Hepatocyte (in vitro differentiated cells): Measurements from ENCODE around the gene RABGAP1L. TPM values are rescaled to one million over a fixed set of nuclear protein-coding genes. Genes with fewer than 3 reads are reported as not detected.
A peak's percentile ranks its signal among the peaks of the same experiment; 100 is the strongest.

Source experiments
- DNase-seq: peaks from one replicate; pipeline ENCODE4 v3.0.0-alpha.2; 2016; ENCODE audit warnings: low spot score
- H2AFZ ChIP-seq: fragments of 200-600 bp; sonication (generic); 2 replicates; pipeline ENCODE4 v1.6.0; 2016; ENCODE audit warnings: antibody characterized with exemption, mild to moderate bottlenecking
- H3K27ac ChIP-seq: fragments of 200-600 bp; sonication (generic); 2 replicates; pipeline ENCODE4 v1.5.1; 2016; ENCODE audit warnings: mild to moderate bottlenecking
- H3K27me3 ChIP-seq: fragments of 200-600 bp; sonication (generic); 2 replicates; pipeline ENCODE4 v1.6.1; 2016
- H3K36me3 ChIP-seq: fragments of 200-600 bp; sonication (generic); replicated peaks from 2 replicates; pipeline ENCODE4 v1.5.1; 2016; ENCODE audit warnings: low read depth; ENCODE audit not compliant: insufficient read depth
- H3K4me1 ChIP-seq: fragments of 200-600 bp; sonication (generic); 2 replicates; pipeline ENCODE4 v1.5.1; 2016; ENCODE audit warnings: mild to moderate bottlenecking, moderate library complexity; ENCODE audit not compliant: insufficient read depth
- H3K4me2 ChIP-seq: fragments of 200-600 bp; sonication (generic); 2 replicates; pipeline ENCODE4 v1.6.0; 2016
- H3K4me3 ChIP-seq: fragments of 200-600 bp; sonication (generic); 2 replicates; pipeline ENCODE4 v1.5.1; 2016; ENCODE audit warnings: mild to moderate bottlenecking
- H3K79me2 ChIP-seq: fragments of 200-600 bp; sonication (generic); 2 replicates; pipeline ENCODE4 v1.6.0; 2017; ENCODE audit warnings: mild to moderate bottlenecking
- H3K9me2 ChIP-seq: fragments of 200-600 bp; sonication (generic); replicated peaks from 2 replicates; pipeline ENCODE4 v1.6.0; 2017; ENCODE audit warnings: mild to moderate bottlenecking; ENCODE audit not compliant: insufficient read depth
- H3K9me3 ChIP-seq: fragments of 200-600 bp; sonication (generic); 2 replicates; pipeline ENCODE4 v1.5.1; 2016; ENCODE audit warnings: low read depth, mild to moderate bottlenecking
- H4K20me1 ChIP-seq: fragments of 200-600 bp; sonication (generic); 2 replicates; pipeline ENCODE4 v1.6.0; 2016; ENCODE audit warnings: mild to moderate bottlenecking; ENCODE audit not compliant: insufficient read depth, poor library complexity, severe bottlenecking
- EZH2 ChIP-seq: fragments of 200-600 bp; sonication (generic); IDR thresholded peaks from 2 replicates; pipeline ENCODE4 v1.6.1; 2016; ENCODE audit warnings: antibody characterized with exemption, mild to moderate bottlenecking, borderline replicate concordance
- EZH2phosphoT487 ChIP-seq: fragments of 200-600 bp; sonication (generic); IDR thresholded peaks from one replicate; pipeline ENCODE4 v1.6.1; 2018; ENCODE audit warnings: antibody characterized with exemption, mild to moderate bottlenecking, low read depth, moderate library complexity; ENCODE audit not compliant: unreplicated experiment, severe bottlenecking
- WGBS: methylation state at CpG from one replicate; pipeline ENCODE4 v1.1.6; 2016; ENCODE audit warnings: low lambda C conversion rate; ENCODE audit errors: missing lambda C conversion rate; 5-methylcytosine and 5-hydroxymethylcytosine counted together
- polyA plus RNA-seq: library from polyadenylated mRNA; unstranded; fragments of >200 nt; fragmentation: Nextera tagmentation; extraction: Ambion mirVana; gene quantifications from 2 replicates; pipeline ENCODE4 v1.2.1, GENCODE V29; 2016
- total RNA-seq: library from RNA; depleted of rRNA; stranded (reverse); fragments of >200 nt; gene quantifications from 2 replicates; pipeline ENCODE4 v1.2.3, GENCODE V29; 2014
- TF ChIP-seq, protein P1 (sequence below): fragments of 200-600 bp; sonication (generic); IDR thresholded peaks from 2 replicates; pipeline ENCODE4 v1.5.1; 2016; ENCODE audit warnings: antibody characterized with exemption, mild to moderate bottlenecking; ENCODE audit not compliant: poor library complexity

RABGAP1L gene
- total and polyA plus RNA-seq, 2 experiments from 2014 or later = 15.0 to 41.8 TPM

DNA sequence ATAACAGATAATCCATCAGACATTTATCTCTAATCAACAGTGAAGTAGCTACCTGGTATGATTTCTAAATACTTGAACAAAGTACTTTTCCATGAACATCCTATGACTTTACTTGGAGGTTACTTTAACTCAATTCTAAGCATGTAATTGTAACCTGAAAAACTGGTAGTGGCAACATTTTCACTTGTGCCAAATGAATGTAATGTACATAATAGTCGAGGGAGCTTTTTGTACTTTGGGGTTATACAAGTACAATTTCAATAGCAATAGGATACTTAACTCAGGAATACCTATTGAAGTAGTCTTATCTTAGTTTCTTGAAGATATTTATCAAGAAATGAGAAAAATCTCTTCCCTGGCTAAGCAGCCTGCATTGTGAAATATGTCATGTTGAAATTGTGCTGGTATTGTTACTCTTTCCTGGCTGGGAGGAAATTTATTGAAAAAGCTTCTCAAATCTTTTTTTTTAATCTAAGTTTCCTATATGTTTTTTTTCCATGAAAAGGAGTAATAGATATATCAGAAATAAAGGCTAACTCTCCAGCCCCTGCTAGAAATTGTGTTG is 806.8 kb downstream of the RABGAP1L start:
- Histone ChIP-seq H3K4me2 (peak overlapping the region; percentile 49), H3K27ac (peak overlapping the region; percentile 50), H2AFZ (no peak overlapping the region), H3K4me1 (peaks cover 50% of the 10 kb centered on the region), H3K27me3 (no peaks in the 10 kb centered on the region), H3K79me2 (no peaks in the 10 kb centered on the region), H4K20me1 (no peaks in the 10 kb centered on the region), H3K36me3 (no peaks in the 10 kb centered on the region), H3K9me2 (no peaks in the 10 kb centered on the region), H3K4me3 (no peak overlapping the region), H3K9me3 (no peaks in the 10 kb centered on the region)
- TF ChIP-seq EZH2 = no peak
- TF ChIP-seq EZH2phosphoT487 = no peak
- TF ChIP-seq, protein P1, sequence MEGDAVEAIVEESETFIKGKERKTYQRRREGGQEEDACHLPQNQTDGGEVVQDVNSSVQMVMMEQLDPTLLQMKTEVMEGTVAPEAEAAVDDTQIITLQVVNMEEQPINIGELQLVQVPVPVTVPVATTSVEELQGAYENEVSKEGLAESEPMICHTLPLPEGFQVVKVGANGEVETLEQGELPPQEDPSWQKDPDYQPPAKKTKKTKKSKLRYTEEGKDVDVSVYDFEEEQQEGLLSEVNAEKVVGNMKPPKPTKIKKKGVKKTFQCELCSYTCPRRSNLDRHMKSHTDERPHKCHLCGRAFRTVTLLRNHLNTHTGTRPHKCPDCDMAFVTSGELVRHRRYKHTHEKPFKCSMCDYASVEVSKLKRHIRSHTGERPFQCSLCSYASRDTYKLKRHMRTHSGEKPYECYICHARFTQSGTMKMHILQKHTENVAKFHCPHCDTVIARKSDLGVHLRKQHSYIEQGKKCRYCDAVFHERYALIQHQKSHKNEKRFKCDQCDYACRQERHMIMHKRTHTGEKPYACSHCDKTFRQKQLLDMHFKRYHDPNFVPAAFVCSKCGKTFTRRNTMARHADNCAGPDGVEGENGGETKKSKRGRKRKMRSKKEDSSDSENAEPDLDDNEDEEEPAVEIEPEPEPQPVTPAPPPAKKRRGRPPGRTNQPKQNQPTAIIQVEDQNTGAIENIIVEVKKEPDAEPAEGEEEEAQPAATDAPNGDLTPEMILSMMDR = no peak
- 54% methylated on average over 1 of the region's 1 CpG for WGBS
- no peak for DNase-seq

DNA sequence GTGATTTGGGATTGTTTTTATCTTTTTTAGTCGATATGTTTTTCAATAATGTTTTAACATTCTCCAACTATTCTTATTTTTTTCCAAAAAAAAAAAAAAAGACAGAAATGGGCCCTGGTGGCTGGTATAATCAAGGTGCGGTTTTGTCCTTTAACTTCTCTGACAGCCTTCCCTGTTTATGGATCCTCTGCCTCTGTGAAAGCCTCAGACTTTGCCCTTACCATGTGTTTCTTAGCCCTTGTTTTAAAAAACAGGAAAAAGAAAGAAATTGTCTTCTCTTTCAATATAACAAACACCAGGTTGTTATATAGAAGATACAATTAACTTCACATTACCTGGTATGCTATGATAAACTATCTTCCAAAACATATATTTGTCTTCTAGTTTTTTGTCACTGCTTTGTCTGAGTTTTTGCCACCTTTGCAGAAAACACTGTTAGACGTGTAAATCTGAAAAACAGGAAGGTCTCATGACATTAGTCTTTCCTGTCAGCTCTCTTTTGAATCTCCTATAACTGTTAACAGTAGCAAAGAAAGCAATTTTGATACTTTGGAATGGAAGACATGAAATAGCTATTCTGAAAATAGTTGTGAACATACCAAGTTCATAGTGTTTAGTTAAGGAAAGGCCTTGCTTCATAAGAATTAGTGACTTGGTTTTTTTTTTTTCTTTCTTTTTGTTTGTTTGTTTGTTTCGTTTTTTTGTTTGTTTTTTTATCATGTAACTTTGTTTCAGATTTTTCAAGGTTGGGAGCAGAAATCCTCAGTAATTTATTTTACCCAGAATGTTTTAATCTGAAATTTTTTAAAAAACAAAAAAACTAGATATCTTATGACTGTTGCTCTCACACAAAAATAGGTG is 808.8 kb downstream of the RABGAP1L start:
- no peaks in the 10 kb centered on the region for H3K9me3 ChIP-seq
- H3K4me2 ChIP-seq = no peak overlapping the region
- no peaks in the 10 kb centered on the region for H3K27me3 ChIP-seq
- no peaks in the 10 kb centered on the region for H4K20me1 ChIP-seq
- H3K27ac ChIP-seq = peak overlapping the region; percentile 64
- 71% methylated on average over 4 of the region's 4 CpGs for WGBS
- no peak overlapping the region for H3K4me3 ChIP-seq
- H3K9me2 ChIP-seq = no peaks in the 10 kb centered on the region
- no peak overlapping the region for H2AFZ ChIP-seq
- H3K79me2 ChIP-seq = no peaks in the 10 kb centered on the region
- peak; percentile 16 for DNase-seq
- H3K36me3 ChIP-seq = no peaks in the 10 kb centered on the region
- TF ChIP-seq EZH2phosphoT487 (no peak), EZH2 (no peak)
- TF ChIP-seq, protein P1 = no peak
- H3K4me1 ChIP-seq = peaks cover 50% of the 10 kb centered on the region

DNA sequence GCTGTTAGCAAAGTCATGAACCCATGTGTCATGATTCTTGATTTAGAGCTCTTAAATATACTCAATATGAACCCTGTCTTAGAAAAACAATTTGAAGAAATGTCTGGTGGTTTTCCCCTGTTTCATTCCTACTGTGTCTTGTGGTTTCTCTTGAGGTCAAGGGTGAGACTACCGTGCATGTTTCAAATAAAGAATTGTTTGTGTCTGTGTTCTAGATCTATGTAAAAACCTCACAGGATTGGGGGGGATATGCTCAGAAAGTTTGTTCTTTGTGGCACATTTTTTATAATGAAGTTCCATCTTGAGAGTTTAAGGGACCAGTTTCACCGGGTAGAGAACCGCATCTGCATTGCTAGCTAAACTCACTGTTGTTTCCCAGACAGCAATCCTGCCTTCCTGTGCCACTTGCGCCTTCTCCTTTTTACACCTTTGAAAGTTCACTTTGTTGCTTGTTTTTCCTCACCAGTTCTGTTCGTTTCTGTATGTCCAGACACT is 809.5 kb downstream of the RABGAP1L start:
- Histone ChIP-seq H3K27ac (peak overlapping the region; percentile 64), H3K4me2 (no peak overlapping the region), H3K79me2 (no peaks in the 10 kb centered on the region), H3K9me2 (no peaks in the 10 kb centered on the region), H3K4me1 (peaks cover 43% of the 10 kb centered on the region), H3K36me3 (no peaks in the 10 kb centered on the region), H4K20me1 (no peaks in the 10 kb centered on the region), H3K9me3 (no peaks in the 10 kb centered on the region), H2AFZ (no peak overlapping the region), H3K4me3 (no peak overlapping the region), H3K27me3 (no peaks in the 10 kb centered on the region)
- DNase-seq = no peak
- 73% methylated on average over 5 of the region's 5 CpGs for WGBS
- no peak for TF ChIP-seq EZH2
- TF ChIP-seq, protein P1 = no peak
- no peak for TF ChIP-seq EZH2phosphoT487
